Dendritic cell treated with granulocyte-macrophage colony-stimulating factor and Interleukin-4, amounts not matched to agents 40 ng/mL and 50 ng/mL, for 4 days (primary cell): ENCODE measurements around the gene NOS3.

ENCODE experiments used
- H3K27ac Mint-ChIP-seq: one replicate; pipeline ENCODE4 v1.8.0; 2022; ENCODE audit warnings: mild to moderate bottlenecking, mixed read lengths
- H3K27me3 Mint-ChIP-seq: one replicate; pipeline ENCODE4 v1.8.0; 2022; ENCODE audit warnings: mild to moderate bottlenecking, mixed read lengths
- H3K36me3 Mint-ChIP-seq: one replicate; pipeline ENCODE4 v1.8.0; 2022; ENCODE audit warnings: low read depth, mixed read lengths
- H3K4me1 Mint-ChIP-seq: one replicate; pipeline ENCODE4 v1.8.0; 2022; ENCODE audit warnings: low read depth, mixed read lengths
- H3K4me3 Mint-ChIP-seq: one replicate; pipeline ENCODE4 v1.8.0; 2022; ENCODE audit warnings: mild to moderate bottlenecking, moderate library complexity, mixed read lengths
- H3K9me3 Mint-ChIP-seq: one replicate; pipeline ENCODE4 v1.8.0; 2022; ENCODE audit warnings: mixed read lengths
- intact Hi-C: fragments of 100-400 bp; cut with micrococcal nuclease; formaldehyde crosslinking; loops from one replicate; pipeline ENCODE4 v1.15.0; 2022

The NOS3 gene

GRCh38 chr7:151013733-151014497, 23.1 kb downstream of the NOS3 start:
- peak overlapping the region; percentile 26 for H3K27ac Mint-ChIP-seq
- H3K27me3 Mint-ChIP-seq, result peaks cover 90% of the 10 kb centered on the region
- no peaks in the 10 kb centered on the region for H3K9me3 Mint-ChIP-seq
- peak overlapping the region; percentile 69 for H3K4me3 Mint-ChIP-seq
- peaks cover 57% of the 10 kb centered on the region for H3K4me1 Mint-ChIP-seq
- no peaks in the 10 kb centered on the region for H3K36me3 Mint-ChIP-seq
- intact Hi-C loops, result no loop called here

GRCh38 chr7:151014950-151015349, 24.1 kb downstream of the NOS3 start:
- H3K27ac Mint-ChIP-seq, result no peak overlapping the region
- H3K9me3 Mint-ChIP-seq, result no peaks in the 10 kb centered on the region
- intact Hi-C loops, result no loop called here

DNA sequence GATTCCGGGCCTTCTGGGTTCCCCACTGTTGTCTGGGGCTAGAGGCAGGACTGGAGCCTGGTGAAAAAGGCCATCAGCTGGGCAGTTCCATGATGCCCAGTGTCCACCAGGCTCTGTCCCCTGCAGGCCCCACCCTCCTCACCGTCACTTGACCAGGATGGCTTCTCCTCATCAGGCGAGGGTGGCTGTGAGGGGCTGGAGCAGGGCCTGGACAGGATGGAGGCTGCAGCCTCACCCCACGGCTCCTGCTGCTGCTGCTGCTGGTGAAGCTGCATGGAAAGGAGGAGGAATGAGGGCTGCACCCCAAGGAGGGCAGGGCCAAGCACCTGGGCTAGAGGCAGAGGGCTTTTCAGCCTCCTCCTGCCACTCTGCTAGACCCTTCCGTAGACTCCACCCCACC, 25.1 kb downstream of the NOS3 start:
- peaks cover 54% of the 10 kb centered on the region for H3K4me1 Mint-ChIP-seq
- no peaks in the 10 kb centered on the region for H3K36me3 Mint-ChIP-seq
- no peak overlapping the region for H3K4me3 Mint-ChIP-seq
- H3K9me3 Mint-ChIP-seq, result no peaks in the 10 kb centered on the region
- intact Hi-C loops, result no loop called here
- H3K27ac Mint-ChIP-seq, result no peak overlapping the region
- H3K27me3 Mint-ChIP-seq, result peaks cover 91% of the 10 kb centered on the region

More at GRCh38 chr7:151014950-151015349, 24.1 kb downstream of the NOS3 start:
- H3K4me3 Mint-ChIP-seq, result no peak overlapping the region
- peaks cover 91% of the 10 kb centered on the region for H3K27me3 Mint-ChIP-seq
- H3K4me1 Mint-ChIP-seq, result peaks cover 64% of the 10 kb centered on the region
- H3K36me3 Mint-ChIP-seq, result no peaks in the 10 kb centered on the region

GRCh38 chr7:151016505-151016904, 25.7 kb downstream of the NOS3 start:
- intact Hi-C loops, result no loop called here
- Mint-ChIP-seq H3K27me3 (peaks cover 94% of the 10 kb centered on the region), H3K4me1 (peaks cover 51% of the 10 kb centered on the region), H3K9me3 (no peaks in the 10 kb centered on the region), H3K4me3 (no peak overlapping the region), H3K36me3 (no peaks in the 10 kb centered on the region), H3K27ac (no peak overlapping the region)

GRCh38 chr7:151016942-151017341, 26.1 kb downstream of the NOS3 start:
- Mint-ChIP-seq H3K27me3 (peaks cover 94% of the 10 kb centered on the region), H3K4me1 (peaks cover 51% of the 10 kb centered on the region), H3K9me3 (no peaks in the 10 kb centered on the region), H3K27ac (no peak overlapping the region), H3K36me3 (no peaks in the 10 kb centered on the region), H3K4me3 (no peak overlapping the region)
- intact Hi-C loops, result no loop called here

- H3K27ac Mint-ChIP-seq, result peak overlapping the region; percentile 50
- peaks cover 46% of the 10 kb centered on the region for H3K4me1 Mint-ChIP-seq
- no peaks in the 10 kb centered on the region for H3K36me3 Mint-ChIP-seq
- no peaks in the 10 kb centered on the region for H3K9me3 Mint-ChIP-seq
- H3K4me3 Mint-ChIP-seq, result peak overlapping the region; percentile 65
- peaks cover 89% of the 10 kb centered on the region for H3K27me3 Mint-ChIP-seq
- intact Hi-C loops, result no loop called here
Measured at GRCh38 chr7:151017370-151017952, 26.6 kb downstream of the NOS3 start.

DNA sequence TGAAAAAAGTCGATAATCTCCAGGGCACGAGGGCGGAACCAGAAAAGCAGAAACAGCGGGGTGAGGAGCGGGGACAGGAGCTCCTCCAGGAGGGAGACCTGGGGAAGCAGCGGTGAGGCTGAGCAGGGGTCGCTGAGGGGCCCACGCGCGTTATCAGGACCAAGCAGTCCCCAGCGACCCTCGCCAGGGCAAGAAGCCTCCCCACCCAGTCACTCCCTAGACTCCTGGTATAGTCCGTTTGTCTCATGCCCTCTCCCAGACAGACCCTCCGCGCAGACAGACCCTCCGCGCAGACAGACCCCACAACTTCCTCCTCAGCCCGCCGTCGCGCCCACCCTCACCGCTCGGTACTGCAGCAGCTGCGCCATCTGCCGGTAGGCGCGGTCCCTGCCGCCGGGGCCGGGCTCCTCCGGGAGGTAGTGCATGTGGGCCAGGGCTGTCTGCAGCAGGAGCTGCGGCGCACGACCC, 27.2 kb downstream of the NOS3 start:
- Mint-ChIP-seq H3K27me3 (peaks cover 85% of the 10 kb centered on the region), H3K36me3 (no peaks in the 10 kb centered on the region), H3K4me3 (peak overlapping the region; percentile 65), H3K27ac (peak overlapping the region; percentile 50), H3K4me1 (peaks cover 42% of the 10 kb centered on the region), H3K9me3 (no peaks in the 10 kb centered on the region)
- intact Hi-C loops, result no loop called here

DNA sequence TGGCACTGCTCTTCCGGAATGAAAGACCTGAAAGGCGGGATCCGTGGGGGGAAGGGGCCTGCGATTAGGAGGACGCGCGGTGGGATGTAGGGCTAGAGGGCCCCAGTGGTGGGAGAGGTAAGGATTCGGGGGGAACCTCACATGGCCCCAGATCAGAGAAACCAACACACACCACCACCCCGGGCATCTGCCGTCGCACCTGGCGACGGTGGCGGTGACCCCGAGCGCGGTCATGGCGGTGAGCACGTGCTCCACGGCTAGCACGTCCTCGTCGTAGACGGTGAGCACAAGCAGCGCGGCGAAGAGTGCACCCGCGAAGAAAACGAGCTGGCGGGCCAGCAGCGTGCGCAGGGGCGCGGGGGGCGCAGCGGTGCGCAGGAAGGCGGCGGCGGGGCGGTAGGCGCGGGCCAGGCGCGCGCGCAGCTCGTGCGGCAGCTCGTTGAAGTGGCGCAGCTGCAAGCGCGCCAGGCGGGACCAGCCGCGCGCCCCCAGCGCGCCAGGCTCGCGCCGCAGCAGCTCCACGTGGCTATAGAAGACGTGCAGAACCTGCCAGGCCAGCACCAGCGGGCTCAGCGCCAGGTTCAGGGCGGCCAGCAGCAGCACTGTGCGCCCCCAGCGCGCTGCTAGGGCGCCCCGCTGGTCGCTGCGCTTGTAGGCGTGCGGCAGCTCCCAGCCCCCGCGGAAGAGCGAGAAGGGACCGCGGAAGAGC, 27.8 kb downstream of the NOS3 start:
- intact Hi-C loops, result no loop called here
- peaks cover 86% of the 10 kb centered on the region for H3K27me3 Mint-ChIP-seq
- H3K27ac Mint-ChIP-seq, result peak overlapping the region; percentile 50
- H3K4me1 Mint-ChIP-seq, result peaks cover 41% of the 10 kb centered on the region
- no peaks in the 10 kb centered on the region for H3K9me3 Mint-ChIP-seq
- H3K36me3 Mint-ChIP-seq, result no peaks in the 10 kb centered on the region
- H3K4me3 Mint-ChIP-seq, result peak overlapping the region; percentile 65

GRCh38 chr7:151019130-151019447, 28.3 kb downstream of the NOS3 start:
- Mint-ChIP-seq H3K9me3 (no peaks in the 10 kb centered on the region), H3K4me3 (no peak overlapping the region), H3K4me1 (peaks cover 36% of the 10 kb centered on the region), H3K27ac (no peak overlapping the region), H3K36me3 (no peaks in the 10 kb centered on the region), H3K27me3 (peaks cover 85% of the 10 kb centered on the region)
- intact Hi-C loops, result no loop called here

- H3K9me3 Mint-ChIP-seq, result no peaks in the 10 kb centered on the region
- H3K27ac Mint-ChIP-seq, result no peak overlapping the region
- H3K4me3 Mint-ChIP-seq, result no peak overlapping the region
- no peaks in the 10 kb centered on the region for H3K36me3 Mint-ChIP-seq
- H3K27me3 Mint-ChIP-seq, result peaks cover 81% of the 10 kb centered on the region
- intact Hi-C loops, result no loop called here
- peaks cover 27% of the 10 kb centered on the region for H3K4me1 Mint-ChIP-seq
Measured at GRCh38 chr7:151020231-151020630, 29.4 kb downstream of the NOS3 start.

DNA sequence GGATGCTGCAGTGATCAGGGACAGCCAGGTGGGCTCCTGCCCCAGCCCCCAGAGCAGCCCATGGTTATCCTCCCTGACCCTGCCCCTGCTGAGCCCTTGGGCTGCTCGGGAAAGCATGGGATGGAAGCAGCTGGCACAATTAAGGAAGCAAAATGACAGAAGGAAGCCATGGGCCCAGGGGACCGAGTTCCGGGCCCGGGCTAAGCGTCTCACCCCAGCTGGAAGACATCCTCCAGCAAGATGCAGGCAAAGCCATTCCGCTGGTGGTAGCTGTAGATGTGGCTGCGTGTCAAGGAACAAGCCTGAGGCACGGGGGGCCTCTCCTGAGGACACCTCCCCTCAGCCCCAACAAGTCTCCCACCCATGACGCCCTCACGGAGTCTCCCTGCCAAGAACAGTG, 32.4 kb downstream of the NOS3 start:
- Mint-ChIP-seq H3K27ac (no peak overlapping the region), H3K36me3 (no peaks in the 10 kb centered on the region), H3K4me1 (peaks cover 25% of the 10 kb centered on the region), H3K9me3 (no peaks in the 10 kb centered on the region), H3K4me3 (no peak overlapping the region), H3K27me3 (peaks cover 68% of the 10 kb centered on the region)
- intact Hi-C loops, result no loop called here

DNA sequence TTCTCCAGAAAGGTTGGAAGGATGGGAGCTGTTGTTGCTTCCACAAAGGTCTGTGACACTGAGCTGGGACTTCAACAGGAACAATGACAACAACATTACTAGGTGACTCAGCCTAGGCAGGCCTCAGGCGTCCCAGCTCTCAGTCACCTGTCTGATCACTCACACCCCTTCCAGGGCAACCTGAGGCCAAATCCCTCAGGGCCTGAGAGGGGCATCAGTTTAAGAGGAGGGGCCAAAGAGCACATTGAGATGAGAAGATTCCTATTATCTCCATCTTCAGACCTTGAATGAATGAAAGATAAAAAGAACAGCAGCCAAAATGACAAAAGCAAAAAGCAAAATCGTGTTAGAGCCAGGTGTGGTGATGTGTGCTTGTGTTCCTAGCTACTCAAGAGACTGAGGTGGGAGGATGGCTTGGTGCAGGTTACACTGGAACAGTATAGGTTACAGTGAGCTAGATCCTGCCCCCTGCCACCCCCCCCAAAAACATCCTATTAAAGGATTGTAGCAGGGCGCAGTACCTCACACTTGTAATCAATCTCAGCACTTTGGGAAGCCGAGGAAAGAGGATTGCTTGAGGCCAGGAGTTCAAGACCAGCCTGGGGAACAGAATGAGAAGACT, 33.7 kb downstream of the NOS3 start, which contains the start of gene ATG9B:
Gene ATG9B, minus strand, starts transcription at position 60 of the 622 bp plus-strand sequence. CDS start 71 bp downstream, outside the sequence.
- Mint-ChIP-seq H3K27me3 (peaks cover 55% of the 10 kb centered on the region), H3K36me3 (no peaks in the 10 kb centered on the region), H3K9me3 (no peaks in the 10 kb centered on the region), H3K4me1 (peaks cover 22% of the 10 kb centered on the region), H3K4me3 (no peak within 1 kb of the TSS), H3K27ac (no peak within 1 kb of the TSS)
- intact Hi-C loops, result no loop called here

GRCh38 chr7:151025924-151026671, 35.3 kb downstream of the NOS3 start:
- intact Hi-C loops, result no loop called here

More at GRCh38 chr7:151025924-151026671, 35.3 kb downstream of the NOS3 start:
- peaks cover 2% of the 10 kb centered on the region for H3K36me3 Mint-ChIP-seq
- peak overlapping the region; percentile 91 for H3K27ac Mint-ChIP-seq
- no peak overlapping the region for H3K4me3 Mint-ChIP-seq
- no peaks in the 10 kb centered on the region for H3K9me3 Mint-ChIP-seq
- H3K27me3 Mint-ChIP-seq, result peaks cover 40% of the 10 kb centered on the region
- peaks cover 29% of the 10 kb centered on the region for H3K4me1 Mint-ChIP-seq
